Common myeloid progenitor, CD34-positive (primary cell): ENCODE results near the gene MYH6.
A peak's percentile ranks its signal among the peaks of the same experiment; 100 is the strongest.

Source experiments
- CTCF ChIA-PET: fragments of 350-600 bp; sonication (Branson Sonifier 250); formaldehyde crosslinking; loops from one replicate; lab custom pipeline; 2021; ENCODE audit warnings: antibody characterized with exemption; lab: Charles Lee
- POLR2A ChIA-PET: fragments of 350-600 bp; sonication (Branson Sonifier 250); formaldehyde crosslinking; loops from one replicate; lab custom pipeline; 2021; ENCODE audit warnings: antibody characterized with exemption; lab: Charles Lee
- DNase-seq, 3 donors: peaks; one replicate each; pipeline versions ENCODE4 v3.0.0 to v3.0.0-alpha.2; 2013
- H3K27ac ChIP-seq, 2 experiments: 1 replicate in 1 of 2; 2 replicates in 1 of 2; pipeline ENCODE4 v1.7.0; 2013; ENCODE audit warnings: inconsistent platforms in 2 of 2, low read length in 2 of 2, mild to moderate bottlenecking in 2 of 2, low read depth in 1 of 2, moderate library complexity in 1 of 2; ENCODE audit not compliant: severe bottlenecking in 2 of 2, insufficient read depth in 1 of 2, poor library complexity in 1 of 2
- H3K27me3 ChIP-seq, 5 experiments: replicated peaks in 2 of 5; 1 replicate in 3 of 5; 2 replicates in 2 of 5; pipeline versions ENCODE4 v1.6.1 to v1.7.0; 2013; ENCODE audit warnings: low read length in 4 of 5, mild to moderate bottlenecking in 2 of 5, moderate library complexity in 2 of 5, inconsistent platforms in 1 of 5; ENCODE audit not compliant: insufficient read depth in 5 of 5, control insufficient read depth in 4 of 5
- H3K36me3 ChIP-seq, 4 experiments: 1 replicate in 2 of 4; 2 replicates in 2 of 4; pipeline versions ENCODE4 v1.6.1 to v1.7.0; 2013; ENCODE audit warnings: low read length in 3 of 4, control low read depth in 1 of 4, mild to moderate bottlenecking in 1 of 4; ENCODE audit not compliant: control insufficient read depth in 4 of 4, insufficient read depth in 4 of 4
- H3K4me1 ChIP-seq, 4 experiments: 1 replicate in 3 of 4; 2 replicates in 1 of 4; pipeline versions ENCODE4 v1.6.1 to v1.7.1; 2013; ENCODE audit warnings: low read length in 3 of 4, mild to moderate bottlenecking in 3 of 4, control low read depth in 1 of 4, inconsistent platforms in 1 of 4, moderate library complexity in 1 of 4; ENCODE audit not compliant: control insufficient read depth in 4 of 4, insufficient read depth in 4 of 4; ENCODE audit errors: control extremely low read depth in 1 of 4
- H3K4me3 ChIP-seq, 7 experiments: 1 replicate in 4 of 7; 2 replicates in 3 of 7; pipeline versions ENCODE4 v1.5.1 to v1.7.0; 2013; ENCODE audit warnings: mild to moderate bottlenecking in 7 of 7, low read length in 6 of 7, moderate library complexity in 6 of 7, inconsistent platforms in 2 of 7, low read depth in 2 of 7, control low read depth in 1 of 7; ENCODE audit not compliant: insufficient read depth in 4 of 7, control insufficient read depth in 1 of 7; ENCODE audit errors: extremely low read depth in 1 of 7
- H3K9me3 ChIP-seq, 5 experiments: 1 replicate in 4 of 5; 2 replicates in 1 of 5; pipeline versions ENCODE4 v1.6.1 to v1.7.1; 2013; ENCODE audit warnings: low read length in 4 of 5, mild to moderate bottlenecking in 2 of 5, inconsistent platforms in 1 of 5, low read depth in 1 of 5, moderate library complexity in 1 of 5; ENCODE audit not compliant: control insufficient read depth in 4 of 5, insufficient read depth in 2 of 5; ENCODE audit errors: control extremely low read depth in 1 of 5
- WGBS: methylation state at CpG from one replicate; pipeline ENCODE4 v1.1.5; 2013; ENCODE audit not compliant: insufficient coverage; 5-methylcytosine and 5-hydroxymethylcytosine counted together

The MYH6 gene

GRCh38 chr14:23442721-23443356 lies 34.8 kb upstream of the MYH6 start:
- peaks cover 0 to 5% (median 1%) of the 10 kb centered on the region in 4 experiments for H3K4me1 ChIP-seq
- H3K36me3 ChIP-seq = no peaks in the 10 kb centered on the region
- H3K27me3 ChIP-seq = peaks cover 0 to 7% (median 0%) of the 10 kb centered on the region in 5 experiments
- no peak overlapping the region for H3K27ac ChIP-seq
- DNase-seq = no peak
- H3K9me3 ChIP-seq = no peaks in the 10 kb centered on the region
- WGBS = 98% methylated on average over 7 of the region's 9 CpGs
- H3K4me3 ChIP-seq = no peak overlapping the region
- ChIA-PET CTCF (interaction anchor here (1.1 to 1.9 kb wide), 3 partner anchors 63 to 190 kb away, joined by 3 to 6 read pairs (median 3); no protein-coding TSS in a partner anchor), POLR2A (no interaction called here)

- Histone ChIP-seq H3K4me3 (no peak overlapping the region), H3K27me3 (peaks cover 0 to 4% (median 0%) of the 10 kb centered on the region in 5 experiments), H3K36me3 (no peaks in the 10 kb centered on the region), H3K4me1 (peaks cover 0 to 5% (median 1%) of the 10 kb centered on the region in 4 experiments), H3K27ac (no peak overlapping the region), H3K9me3 (no peaks in the 10 kb centered on the region)
- POLR2A ChIA-PET = no interaction called here
- WGBS = no CpG with 5 or more reads among the region's 1 CpG
- CTCF ChIA-PET = no interaction called here
- no peak for DNase-seq
These were observed 33.0 kb upstream of the MYH6 start for GRCh38 chr14:23441076-23441475.

- Histone ChIP-seq H3K27me3 (peaks cover 0 to under 1% (median 0%) of the 10 kb centered on the region in 5 experiments), H3K4me3 (no peak overlapping the region), H3K4me1 (peaks cover 0 to 5% (median 1%) of the 10 kb centered on the region in 4 experiments), H3K36me3 (no peaks in the 10 kb centered on the region), H3K27ac (no peak overlapping the region), H3K9me3 (no peaks in the 10 kb centered on the region)
- ChIA-PET POLR2A (no interaction called here), CTCF (interaction anchor here (1.4 kb wide), 1 partner anchor 8 kb away, joined by 3 read pairs; no protein-coding TSS in a partner anchor)
- WGBS = 95% methylated on average over 6 of the region's 6 CpGs
- no peak for DNase-seq
These were observed 31.2 kb upstream of the MYH6 start for GRCh38 chr14:23439107-23439835.

- DNase-seq = no peak
- Histone ChIP-seq H3K9me3 (no peaks in the 10 kb centered on the region), H3K4me3 (peak overlapping the region in 2 of 7 experiments; percentile 8 to 13), H3K27ac (no peak overlapping the region), H3K27me3 (no peaks in the 10 kb centered on the region), H3K4me1 (peaks cover 0 to 5% (median 1%) of the 10 kb centered on the region in 4 experiments), H3K36me3 (no peaks in the 10 kb centered on the region)
- ChIA-PET POLR2A (interaction anchor here (0.6 kb wide), 1 partner anchor 16 kb away, joined by 3 read pairs; no protein-coding TSS in a partner anchor), CTCF (interaction anchor here (1.4 kb wide), 1 partner anchor 9 kb away, joined by 3 read pairs; no protein-coding TSS in a partner anchor)
- 59% methylated on average over 15 of the region's 15 CpGs for WGBS
These were observed 30.3 kb upstream of the MYH6 start for GRCh38 chr14:23438101-23438971.

- POLR2A ChIA-PET = interaction anchor here (0.6 kb wide), 1 partner anchor 15 kb away, joined by 3 read pairs; no protein-coding TSS in a partner anchor
- 84% methylated on average over 7 of the region's 8 CpGs for WGBS
- no peak overlapping the region for H3K4me3 ChIP-seq
- H3K27ac ChIP-seq = no peak overlapping the region
- peaks cover 0 to 5% (median 1%) of the 10 kb centered on the region in 4 experiments for H3K4me1 ChIP-seq
- no peak for DNase-seq
- no peaks in the 10 kb centered on the region for H3K27me3 ChIP-seq
- H3K36me3 ChIP-seq = no peaks in the 10 kb centered on the region
- CTCF ChIA-PET = interaction anchor here (0.7 to 2.2 kb wide), 4 partner anchors 8 to 64 kb away, joined by 3 to 6 read pairs (median 4); no protein-coding TSS in a partner anchor
- H3K9me3 ChIP-seq = no peaks in the 10 kb centered on the region
These were observed 29.3 kb upstream of the MYH6 start for GRCh38 chr14:23437133-23438100.
